Hepatocyte (in vitro differentiated cells): ENCODE measurements around the gene SFMBT2. TPM values are rescaled to one million over a fixed set of nuclear protein-coding genes. Genes with fewer than 3 reads are reported as not detected.

Experiments used
- DNase-seq: peaks from one replicate; pipeline ENCODE4 v3.0.0-alpha.2; 2016; ENCODE audit warnings: low spot score
- H2AFZ ChIP-seq: fragments of 200-600 bp; sonication (generic); 2 replicates; pipeline ENCODE4 v1.6.0; 2016; ENCODE audit warnings: antibody characterized with exemption, mild to moderate bottlenecking
- H3K27ac ChIP-seq: fragments of 200-600 bp; sonication (generic); 2 replicates; pipeline ENCODE4 v1.5.1; 2016; ENCODE audit warnings: mild to moderate bottlenecking
- H3K27me3 ChIP-seq: fragments of 200-600 bp; sonication (generic); 2 replicates; pipeline ENCODE4 v1.6.1; 2016
- H3K36me3 ChIP-seq: fragments of 200-600 bp; sonication (generic); replicated peaks from 2 replicates; pipeline ENCODE4 v1.5.1; 2016; ENCODE audit warnings: low read depth; ENCODE audit not compliant: insufficient read depth
- H3K4me1 ChIP-seq: fragments of 200-600 bp; sonication (generic); 2 replicates; pipeline ENCODE4 v1.5.1; 2016; ENCODE audit warnings: mild to moderate bottlenecking, moderate library complexity; ENCODE audit not compliant: insufficient read depth
- H3K4me2 ChIP-seq: fragments of 200-600 bp; sonication (generic); 2 replicates; pipeline ENCODE4 v1.6.0; 2016
- H3K4me3 ChIP-seq: fragments of 200-600 bp; sonication (generic); 2 replicates; pipeline ENCODE4 v1.5.1; 2016; ENCODE audit warnings: mild to moderate bottlenecking
- H3K79me2 ChIP-seq: fragments of 200-600 bp; sonication (generic); 2 replicates; pipeline ENCODE4 v1.6.0; 2017; ENCODE audit warnings: mild to moderate bottlenecking
- H3K9me2 ChIP-seq: fragments of 200-600 bp; sonication (generic); replicated peaks from 2 replicates; pipeline ENCODE4 v1.6.0; 2017; ENCODE audit warnings: mild to moderate bottlenecking; ENCODE audit not compliant: insufficient read depth
- H3K9me3 ChIP-seq: fragments of 200-600 bp; sonication (generic); 2 replicates; pipeline ENCODE4 v1.5.1; 2016; ENCODE audit warnings: low read depth, mild to moderate bottlenecking
- H4K20me1 ChIP-seq: fragments of 200-600 bp; sonication (generic); 2 replicates; pipeline ENCODE4 v1.6.0; 2016; ENCODE audit warnings: mild to moderate bottlenecking; ENCODE audit not compliant: insufficient read depth, poor library complexity, severe bottlenecking
- EZH2 ChIP-seq: fragments of 200-600 bp; sonication (generic); IDR thresholded peaks from 2 replicates; pipeline ENCODE4 v1.6.1; 2016; ENCODE audit warnings: antibody characterized with exemption, mild to moderate bottlenecking, borderline replicate concordance
- EZH2phosphoT487 ChIP-seq: fragments of 200-600 bp; sonication (generic); IDR thresholded peaks from one replicate; pipeline ENCODE4 v1.6.1; 2018; ENCODE audit warnings: antibody characterized with exemption, mild to moderate bottlenecking, low read depth, moderate library complexity; ENCODE audit not compliant: unreplicated experiment, severe bottlenecking
- WGBS: methylation state at CpG from one replicate; pipeline ENCODE4 v1.1.6; 2016; ENCODE audit warnings: low lambda C conversion rate; ENCODE audit errors: missing lambda C conversion rate; 5-methylcytosine and 5-hydroxymethylcytosine counted together
- polyA plus RNA-seq: library from polyadenylated mRNA; unstranded; fragments of >200 nt; fragmentation: Nextera tagmentation; extraction: Ambion mirVana; gene quantifications from 2 replicates; pipeline ENCODE4 v1.2.1, GENCODE V29; 2016
- total RNA-seq: library from RNA; depleted of rRNA; stranded (reverse); fragments of >200 nt; gene quantifications from 2 replicates; pipeline ENCODE4 v1.2.3, GENCODE V29; 2014
- TF ChIP-seq, protein P1 (sequence below): fragments of 200-600 bp; sonication (generic); IDR thresholded peaks from 2 replicates; pipeline ENCODE4 v1.5.1; 2016; ENCODE audit warnings: antibody characterized with exemption, mild to moderate bottlenecking; ENCODE audit not compliant: poor library complexity

SFMBT2 gene
- total and polyA plus RNA-seq, 2 experiments from 2014 or later: 1.1 to 3.8 TPM

DNA sequence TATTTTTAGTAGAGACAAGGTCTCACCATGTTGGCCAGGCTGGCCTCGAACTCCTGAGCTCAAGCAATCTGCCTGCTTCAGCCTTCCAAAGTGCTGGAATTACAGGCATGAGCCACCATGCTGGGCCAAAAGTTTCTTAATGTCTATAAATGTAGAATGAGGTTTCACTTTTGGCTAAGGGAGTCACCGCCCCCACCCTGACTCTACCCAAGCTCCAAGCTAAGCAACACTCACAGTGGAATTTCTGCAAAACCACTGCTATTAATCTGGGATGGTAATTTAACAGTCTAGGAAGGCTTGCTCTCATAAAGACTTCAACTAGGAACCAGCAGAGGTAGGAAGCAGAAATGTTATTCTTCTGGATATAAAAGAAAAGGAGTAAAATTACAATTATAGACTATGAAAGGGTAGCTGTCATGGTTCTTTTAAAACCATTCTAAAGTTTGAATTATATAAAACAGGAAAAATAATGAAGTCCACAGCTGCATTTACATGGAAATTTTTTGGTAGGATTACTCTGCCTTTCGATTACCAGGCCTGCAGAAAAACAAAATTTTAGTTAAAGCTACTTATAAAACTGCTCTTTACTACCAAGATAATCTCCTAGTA, 211.6 kb downstream of the SFMBT2 start:
- no peak overlapping the region for H3K4me3 ChIP-seq
- H3K9me3 ChIP-seq: no peaks in the 10 kb centered on the region
- DNase-seq: no peak
- no peaks in the 10 kb centered on the region for H3K79me2 ChIP-seq
- H3K27me3 ChIP-seq: no peaks in the 10 kb centered on the region
- no peaks in the 10 kb centered on the region for H3K9me2 ChIP-seq
- 94% methylated on average over 3 of the region's 3 CpGs for WGBS
- no peaks in the 10 kb centered on the region for H4K20me1 ChIP-seq
- no peaks in the 10 kb centered on the region for H3K4me1 ChIP-seq
- H3K27ac ChIP-seq: no peak overlapping the region
- H3K36me3 ChIP-seq: no peaks in the 10 kb centered on the region
- H2AFZ ChIP-seq: no peak overlapping the region
- H3K4me2 ChIP-seq: no peak overlapping the region
- TF ChIP-seq EZH2phosphoT487: no peak
- TF ChIP-seq, protein P1, sequence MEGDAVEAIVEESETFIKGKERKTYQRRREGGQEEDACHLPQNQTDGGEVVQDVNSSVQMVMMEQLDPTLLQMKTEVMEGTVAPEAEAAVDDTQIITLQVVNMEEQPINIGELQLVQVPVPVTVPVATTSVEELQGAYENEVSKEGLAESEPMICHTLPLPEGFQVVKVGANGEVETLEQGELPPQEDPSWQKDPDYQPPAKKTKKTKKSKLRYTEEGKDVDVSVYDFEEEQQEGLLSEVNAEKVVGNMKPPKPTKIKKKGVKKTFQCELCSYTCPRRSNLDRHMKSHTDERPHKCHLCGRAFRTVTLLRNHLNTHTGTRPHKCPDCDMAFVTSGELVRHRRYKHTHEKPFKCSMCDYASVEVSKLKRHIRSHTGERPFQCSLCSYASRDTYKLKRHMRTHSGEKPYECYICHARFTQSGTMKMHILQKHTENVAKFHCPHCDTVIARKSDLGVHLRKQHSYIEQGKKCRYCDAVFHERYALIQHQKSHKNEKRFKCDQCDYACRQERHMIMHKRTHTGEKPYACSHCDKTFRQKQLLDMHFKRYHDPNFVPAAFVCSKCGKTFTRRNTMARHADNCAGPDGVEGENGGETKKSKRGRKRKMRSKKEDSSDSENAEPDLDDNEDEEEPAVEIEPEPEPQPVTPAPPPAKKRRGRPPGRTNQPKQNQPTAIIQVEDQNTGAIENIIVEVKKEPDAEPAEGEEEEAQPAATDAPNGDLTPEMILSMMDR: no peak
- no peak for TF ChIP-seq EZH2

DNA sequence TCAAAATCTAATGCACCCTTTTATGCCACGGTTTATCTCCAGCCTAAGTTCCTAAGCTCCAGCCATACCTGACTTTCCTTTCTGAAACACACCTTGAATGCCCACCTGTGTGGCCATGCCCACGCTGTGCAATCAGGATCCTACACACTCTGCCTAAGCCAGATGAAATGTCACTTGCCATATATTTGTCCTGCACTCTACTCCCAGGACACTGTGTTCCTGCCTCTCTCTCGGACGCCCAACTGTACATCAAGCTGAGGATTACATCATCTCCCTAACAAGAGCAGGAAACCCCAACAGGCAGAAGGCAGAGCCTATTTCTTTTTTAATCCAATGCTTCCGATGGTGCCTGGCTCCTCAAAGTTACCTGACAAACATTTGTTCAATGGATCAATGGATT, 214.6 kb downstream of the SFMBT2 start:
- no peak overlapping the region for H3K4me2 ChIP-seq
- H3K79me2 ChIP-seq: no peaks in the 10 kb centered on the region
- 89% methylated on average over 5 of the region's 5 CpGs for WGBS
- H3K36me3 ChIP-seq: no peaks in the 10 kb centered on the region
- H3K4me3 ChIP-seq: no peak overlapping the region
- no peak overlapping the region for H3K27ac ChIP-seq
- no peaks in the 10 kb centered on the region for H4K20me1 ChIP-seq
- no peak for DNase-seq
- H3K9me3 ChIP-seq: no peaks in the 10 kb centered on the region
- H2AFZ ChIP-seq: no peak overlapping the region
- H3K9me2 ChIP-seq: no peaks in the 10 kb centered on the region
- H3K4me1 ChIP-seq: no peaks in the 10 kb centered on the region
- TF ChIP-seq EZH2 (no peak), EZH2phosphoT487 (no peak)
- TF ChIP-seq, protein P1: no peak
- H3K27me3 ChIP-seq: no peaks in the 10 kb centered on the region

DNA sequence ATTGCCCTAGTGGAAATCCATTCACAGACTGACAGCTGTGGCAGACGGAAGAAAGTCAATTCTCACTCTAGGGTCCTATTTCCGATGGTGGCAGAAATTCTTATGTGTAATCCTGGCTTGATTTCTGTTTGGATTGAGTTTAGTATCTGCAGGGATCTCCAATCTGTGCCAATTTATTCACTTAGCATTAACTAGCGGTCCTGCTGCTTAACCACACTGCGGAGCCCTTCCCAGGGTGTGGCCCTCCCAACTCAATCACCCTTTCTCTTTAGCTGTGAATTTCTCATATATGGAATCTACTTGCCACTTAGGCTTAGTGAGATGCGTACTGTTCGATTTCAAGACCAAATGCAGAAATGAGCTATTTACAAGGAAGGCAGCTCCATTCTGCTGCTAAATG, 215.7 kb downstream of the SFMBT2 start:
- Histone ChIP-seq H3K36me3 (no peaks in the 10 kb centered on the region), H3K4me1 (no peaks in the 10 kb centered on the region), H3K9me3 (no peaks in the 10 kb centered on the region), H3K9me2 (no peaks in the 10 kb centered on the region), H3K79me2 (no peaks in the 10 kb centered on the region), H3K4me3 (no peak overlapping the region), H3K27me3 (no peaks in the 10 kb centered on the region), H3K4me2 (no peak overlapping the region), H3K27ac (no peak overlapping the region), H4K20me1 (no peaks in the 10 kb centered on the region), H2AFZ (no peak overlapping the region)
- TF ChIP-seq, protein P1: no peak
- TF ChIP-seq EZH2phosphoT487: no peak
- no peak for TF ChIP-seq EZH2
- DNase-seq: no peak
- WGBS: 97% methylated on average over 6 of the region's 6 CpGs
